ENCODE data around the gene NCAM1.
"Not testable (repeated sequence)": the region's sequence is repeated elsewhere in the genome, so short reads cannot be mapped to it uniquely, and the experiment has no call there.

Gene NCAM1

DNA sequence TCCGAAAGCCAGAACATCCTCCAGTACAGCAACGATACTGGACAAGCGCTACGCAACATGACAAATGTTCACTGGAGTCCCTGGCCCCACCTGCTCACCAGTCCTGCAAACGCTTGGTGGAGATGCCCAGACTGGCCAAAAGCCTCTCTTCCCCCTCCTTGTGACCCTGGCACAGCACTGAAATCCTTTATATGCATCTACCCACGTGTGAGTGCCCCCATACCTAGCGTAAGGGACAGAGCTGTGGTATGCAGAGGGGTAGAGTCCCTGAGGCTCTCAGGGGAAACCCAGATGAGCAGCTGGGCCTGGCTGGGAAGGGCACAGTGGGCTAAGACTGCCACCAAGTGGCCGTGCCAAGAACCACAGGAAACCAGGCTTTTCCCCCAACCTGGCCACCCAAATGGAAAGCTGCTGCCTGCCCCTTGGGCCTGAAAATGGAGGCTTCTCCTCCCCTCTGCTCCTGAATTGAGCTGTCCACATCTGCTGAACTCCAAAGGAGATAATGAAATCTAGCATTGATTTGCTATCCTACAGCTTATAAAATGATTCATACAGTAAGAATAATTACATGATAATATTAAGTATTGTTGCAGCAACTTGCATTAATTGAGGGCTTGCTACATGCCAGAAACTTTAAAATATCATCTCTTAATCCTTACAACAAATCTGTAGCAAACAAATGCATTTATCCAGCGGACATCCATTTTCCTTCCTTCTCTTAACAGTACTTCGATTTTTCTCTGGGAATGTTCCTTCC, 328.4 kb downstream of the NCAM1 start:
- no peaks in the 10 kb centered on the region for H3K9me3 Mint-ChIP-seq
- H3K27ac Mint-ChIP-seq, result no peak overlapping the region
- no peaks in the 10 kb centered on the region for H3K4me1 Mint-ChIP-seq
- peak; percentile 58 to 78 for DNase-seq (ENCODE audit: low spot score in 2 of 2)
- H3K4me3 Mint-ChIP-seq, result no peak overlapping the region
- H3K36me3 Mint-ChIP-seq, result no peaks in the 10 kb centered on the region
- peak; percentile 92 for ATAC-seq

DNA sequence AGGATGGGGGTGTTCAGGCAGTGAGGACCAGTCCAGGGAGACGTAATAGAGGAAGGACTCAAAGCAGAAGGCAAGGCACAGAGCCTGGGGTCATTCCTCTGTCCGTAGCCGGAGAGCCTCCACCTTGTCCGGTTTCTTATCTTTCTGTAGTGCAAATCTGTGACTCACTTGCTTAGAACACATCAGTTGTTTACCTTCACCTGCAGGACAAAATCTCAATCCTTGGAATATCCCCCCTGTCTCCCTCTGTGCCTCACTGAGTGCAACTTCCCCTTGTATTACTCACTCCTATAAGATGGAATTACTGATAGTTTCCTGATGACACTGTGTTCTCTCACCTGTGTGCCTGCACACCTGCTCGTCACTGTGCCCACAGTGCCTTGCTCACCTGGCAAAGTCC, 332.7 kb downstream of the NCAM1 start:
- no peak overlapping the region for H3K27ac Mint-ChIP-seq
- no peak overlapping the region for H3K4me3 Mint-ChIP-seq
- H3K36me3 Mint-ChIP-seq, result no peaks in the 10 kb centered on the region
- no peaks in the 10 kb centered on the region for H3K9me3 Mint-ChIP-seq
- no peak for DNase-seq (ENCODE audit: low spot score in 2 of 2)
- H3K4me1 Mint-ChIP-seq, result no peaks in the 10 kb centered on the region
- ATAC-seq, result no peak

DNA sequence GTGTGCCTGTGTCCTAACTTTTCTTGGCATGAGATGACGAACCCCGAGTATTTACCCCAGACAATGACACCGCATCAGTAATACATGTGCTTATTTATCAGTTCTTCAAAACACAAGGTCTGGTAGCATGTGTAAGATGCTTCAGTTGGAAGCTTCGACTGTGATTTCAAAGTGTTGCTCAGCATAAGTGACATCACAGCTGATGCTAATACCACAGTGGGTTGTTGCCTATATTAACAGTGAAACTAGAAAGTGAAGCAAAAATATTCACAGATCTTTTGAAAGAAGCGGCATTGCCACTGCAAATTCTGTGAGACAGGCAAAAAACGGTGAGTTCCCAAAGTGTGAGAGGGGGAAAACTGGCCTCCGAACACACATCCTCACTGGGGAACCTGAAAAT, 334.8 kb downstream of the NCAM1 start:
- no peaks in the 10 kb centered on the region for H3K4me1 Mint-ChIP-seq
- DNase-seq (ENCODE audit: low spot score in 2 of 2) (no peak), ATAC-seq (no peak)
- no peak overlapping the region for H3K27ac Mint-ChIP-seq
- no peaks in the 10 kb centered on the region for H3K9me3 Mint-ChIP-seq
- H3K4me3 Mint-ChIP-seq, result no peak overlapping the region
- H3K36me3 Mint-ChIP-seq, result no peaks in the 10 kb centered on the region

DNA sequence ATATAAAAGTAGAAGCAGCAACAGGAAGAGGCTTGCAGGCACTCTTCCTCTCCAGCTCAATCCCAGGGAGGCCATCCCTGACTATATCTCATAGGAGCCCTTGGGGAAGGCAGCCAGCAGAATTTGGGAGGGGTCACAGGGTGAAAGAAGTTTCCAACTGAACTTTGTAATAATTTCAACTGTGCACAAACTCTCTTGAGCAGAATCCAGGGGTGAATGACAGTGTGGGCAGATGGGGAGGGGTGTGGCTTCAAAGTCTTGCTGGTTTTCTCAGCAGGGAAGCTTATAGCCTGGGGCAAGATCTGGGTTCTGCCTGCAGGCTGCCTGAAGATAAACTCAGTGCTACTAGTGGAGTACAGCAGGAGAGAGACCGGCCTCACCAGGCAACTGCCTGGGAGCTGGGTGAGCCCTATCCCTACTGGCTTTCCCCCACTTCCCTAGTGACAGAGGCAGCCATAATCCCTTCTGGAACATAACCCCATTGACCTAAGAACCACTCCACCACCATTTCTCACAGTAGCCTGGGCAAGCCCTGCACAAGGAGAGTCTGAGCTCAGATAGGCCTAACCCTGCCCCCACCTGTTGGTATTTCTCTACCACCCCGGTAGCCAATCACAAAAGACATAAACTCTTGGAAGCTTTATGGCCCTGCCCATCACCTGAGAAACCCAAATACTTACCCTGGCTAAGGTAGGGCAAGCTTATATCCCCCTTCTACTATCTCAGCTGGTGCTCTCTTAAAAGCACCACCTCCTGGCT, 335.4 kb downstream of the NCAM1 start:
- H3K27ac Mint-ChIP-seq, result no peak overlapping the region
- H3K4me3 Mint-ChIP-seq, result no peak overlapping the region
- DNase-seq (ENCODE audit: low spot score in 2 of 2) (no peak), ATAC-seq (no peak)
- no peaks in the 10 kb centered on the region for H3K9me3 Mint-ChIP-seq
- H3K4me1 Mint-ChIP-seq, result no peaks in the 10 kb centered on the region
- H3K36me3 Mint-ChIP-seq, result no peaks in the 10 kb centered on the region

DNA sequence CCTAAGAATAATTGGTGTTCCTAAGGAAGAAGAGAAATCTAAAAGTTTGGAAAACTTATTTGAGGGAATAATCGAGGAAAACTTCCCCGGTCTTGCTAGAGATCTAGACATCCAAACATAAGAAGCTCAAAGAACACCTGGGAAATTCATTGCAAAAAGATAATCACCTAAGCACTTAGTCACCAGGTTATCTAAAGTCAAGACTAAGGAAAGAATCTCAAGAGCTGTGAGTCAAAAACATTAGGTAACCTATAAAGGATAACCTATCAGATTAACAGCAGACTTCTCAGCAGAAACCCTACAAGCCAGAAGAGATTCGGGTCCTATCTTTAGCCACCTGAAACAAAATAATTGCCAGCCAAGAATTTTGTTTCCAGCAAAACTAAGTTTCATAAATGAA, 337.3 kb downstream of the NCAM1 start:
- H3K27ac Mint-ChIP-seq; ATAC-seq; H3K9me3 Mint-ChIP-seq; H3K4me1 Mint-ChIP-seq; H3K4me3 Mint-ChIP-seq; DNase-seq (ENCODE audit: low spot score in 2 of 2); H3K36me3 Mint-ChIP-seq: not testable (repeated sequence)

DNA sequence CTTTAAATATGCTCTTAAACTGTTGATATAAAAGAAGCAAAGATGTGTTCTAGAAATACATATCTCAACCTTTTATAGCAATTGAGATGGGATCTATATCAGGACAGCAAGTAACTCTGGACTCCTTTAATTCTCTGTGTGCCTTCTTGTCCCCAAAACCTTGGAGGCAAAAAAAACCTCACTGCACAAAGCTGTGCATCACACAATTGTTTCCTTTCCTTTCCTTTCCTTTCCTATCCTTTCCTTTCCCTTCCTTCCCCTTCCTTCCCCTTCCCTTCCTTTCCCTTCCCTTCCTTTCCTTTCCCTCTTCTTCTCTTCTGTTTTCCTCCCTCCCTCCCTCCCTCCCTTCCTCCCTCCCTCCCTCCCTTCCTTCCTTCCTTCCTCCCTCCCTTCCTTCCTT, 343.7 kb downstream of the NCAM1 start:
- Mint-ChIP-seq H3K4me3 (no peak overlapping the region), H3K4me1 (no peaks in the 10 kb centered on the region), H3K36me3 (no peaks in the 10 kb centered on the region), H3K9me3 (no peaks in the 10 kb centered on the region), H3K27ac (no peak overlapping the region)
- DNase-seq (ENCODE audit: low spot score in 2 of 2) (no peak), ATAC-seq (no peak)

- Mint-ChIP-seq H3K27ac (peak overlapping the region; percentile 41), H3K4me1 (no peaks in the 10 kb centered on the region), H3K36me3 (no peaks in the 10 kb centered on the region), H3K9me3 (no peaks in the 10 kb centered on the region), H3K4me3 (no peak overlapping the region)
- DNase-seq (ENCODE audit: low spot score in 2 of 2), result peak; percentile 58 to 78
- ATAC-seq, result peak; percentile 94
These were observed 344.5 kb downstream of the NCAM1 start for GRCh38 chr11:113305440-113306336.

DNA sequence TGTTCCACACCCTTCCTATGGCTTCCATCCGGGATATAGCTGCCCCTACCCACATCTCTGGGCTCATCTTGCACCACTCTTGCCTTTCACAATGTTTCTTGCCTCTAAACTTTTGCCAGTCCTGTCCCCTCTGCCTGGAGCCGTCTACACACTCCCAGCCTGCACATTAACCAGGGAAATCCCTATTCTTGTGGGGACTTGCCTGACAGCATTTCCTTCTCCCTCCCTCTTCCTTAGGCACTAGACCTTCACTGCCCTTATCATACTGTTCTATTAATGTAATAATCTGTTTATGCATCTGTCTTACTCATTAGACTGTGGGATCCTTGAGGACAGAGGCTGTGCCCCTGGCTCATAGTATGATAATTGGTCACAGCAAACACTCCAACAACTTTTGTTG, 347.4 kb downstream of the NCAM1 start:
- no peak overlapping the region for H3K27ac Mint-ChIP-seq
- peaks cover 3% of the 10 kb centered on the region for H3K4me1 Mint-ChIP-seq
- H3K9me3 Mint-ChIP-seq, result no peaks in the 10 kb centered on the region
- no peaks in the 10 kb centered on the region for H3K36me3 Mint-ChIP-seq
- ATAC-seq (no peak), DNase-seq (ENCODE audit: low spot score in 2 of 2) (no peak)
- no peak overlapping the region for H3K4me3 Mint-ChIP-seq

DNA sequence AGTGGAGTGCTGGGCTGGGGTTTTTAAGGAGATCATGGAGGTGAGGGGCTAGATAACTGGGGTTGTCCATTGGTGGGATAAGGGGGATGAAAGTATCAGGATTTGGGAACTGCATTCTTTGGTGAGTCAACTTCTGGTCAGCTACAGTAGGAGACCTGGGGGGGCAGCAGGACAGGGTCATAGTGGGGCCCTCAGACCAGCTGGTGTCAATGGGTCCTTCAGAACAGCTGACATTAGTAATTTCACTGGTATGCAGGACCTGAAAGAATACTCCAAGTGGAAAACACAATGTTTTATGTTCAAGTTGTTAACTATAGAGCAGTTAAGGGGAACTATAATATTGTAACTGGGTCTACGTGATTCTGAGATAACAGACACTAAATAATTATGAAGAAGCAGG, 350.3 kb downstream of the NCAM1 start:
- peaks cover 8% of the 10 kb centered on the region for H3K4me1 Mint-ChIP-seq
- H3K36me3 Mint-ChIP-seq, result no peaks in the 10 kb centered on the region
- DNase-seq (ENCODE audit: low spot score in 2 of 2) (no peak), ATAC-seq (no peak)
- no peak overlapping the region for H3K4me3 Mint-ChIP-seq
- peak overlapping the region; percentile 26 for H3K27ac Mint-ChIP-seq
- no peaks in the 10 kb centered on the region for H3K9me3 Mint-ChIP-seq

- peak overlapping the region; percentile 69 for H3K4me3 Mint-ChIP-seq
- no peak for ATAC-seq
- peak overlapping the region; percentile 73 for H3K27ac Mint-ChIP-seq
- H3K4me1 Mint-ChIP-seq, result peaks cover 13% of the 10 kb centered on the region
- H3K9me3 Mint-ChIP-seq, result no peaks in the 10 kb centered on the region
- peaks cover 5% of the 10 kb centered on the region for H3K36me3 Mint-ChIP-seq
- no peak for DNase-seq (ENCODE audit: low spot score in 2 of 2)
These were observed 352.4 kb downstream of the NCAM1 start for GRCh38 chr11:113313601-113314000.

DNA sequence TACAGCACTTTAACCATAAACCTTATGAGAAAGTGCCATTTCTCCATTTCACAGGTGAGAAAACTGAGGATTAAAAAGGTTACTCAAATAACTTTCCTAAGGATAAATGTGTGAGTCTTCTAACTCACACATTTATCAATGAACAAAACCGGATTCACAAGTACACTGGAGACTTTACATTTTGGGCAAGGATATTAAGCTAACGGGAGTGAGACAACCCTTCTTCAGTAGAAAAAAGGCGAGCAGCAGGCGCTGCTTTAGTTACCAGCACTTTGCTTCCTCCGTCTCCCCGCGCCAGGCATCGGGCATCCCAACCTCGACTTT, 352.8 kb downstream of the NCAM1 start:
- no peak for DNase-seq (ENCODE audit: low spot score in 2 of 2)
- H3K36me3 Mint-ChIP-seq, result peaks cover 8% of the 10 kb centered on the region
- no peak for ATAC-seq
- H3K27ac Mint-ChIP-seq, result peak overlapping the region; percentile 73
- H3K9me3 Mint-ChIP-seq, result no peaks in the 10 kb centered on the region
- peak overlapping the region; percentile 69 for H3K4me3 Mint-ChIP-seq
- peaks cover 13% of the 10 kb centered on the region for H3K4me1 Mint-ChIP-seq

GRCh38 chr11:113314389-113315301, 353.4 kb downstream of the NCAM1 start, which contains the start of gene TTC12:
TSS of gene TTC12 (plus strand) at chr11:113314583. CDS start at chr11:113316258, 1,675 bp downstream.
- peak; percentile 98 for ATAC-seq
- Mint-ChIP-seq H3K27ac (peak within 1 kb of the TSS; percentile 73), H3K36me3 (peaks cover 14% of the 10 kb centered on the region), H3K4me1 (peaks cover 13% of the 10 kb centered on the region), H3K9me3 (no peaks in the 10 kb centered on the region), H3K4me3 (peak within 1 kb of the TSS; percentile 69)
- peak; percentile 86 to 94 for DNase-seq (ENCODE audit: low spot score in 2 of 2)

- peaks cover 14% of the 10 kb centered on the region for H3K36me3 Mint-ChIP-seq
- H3K4me1 Mint-ChIP-seq, result peaks cover 13% of the 10 kb centered on the region
- no peaks in the 10 kb centered on the region for H3K9me3 Mint-ChIP-seq
- H3K27ac Mint-ChIP-seq, result peak overlapping the region; percentile 73
- ATAC-seq (no peak), DNase-seq (ENCODE audit: low spot score in 2 of 2) (no peak)
- H3K4me3 Mint-ChIP-seq, result peak overlapping the region; percentile 69
These were observed 354.6 kb downstream of the NCAM1 start for GRCh38 chr11:113315811-113316210.

DNA sequence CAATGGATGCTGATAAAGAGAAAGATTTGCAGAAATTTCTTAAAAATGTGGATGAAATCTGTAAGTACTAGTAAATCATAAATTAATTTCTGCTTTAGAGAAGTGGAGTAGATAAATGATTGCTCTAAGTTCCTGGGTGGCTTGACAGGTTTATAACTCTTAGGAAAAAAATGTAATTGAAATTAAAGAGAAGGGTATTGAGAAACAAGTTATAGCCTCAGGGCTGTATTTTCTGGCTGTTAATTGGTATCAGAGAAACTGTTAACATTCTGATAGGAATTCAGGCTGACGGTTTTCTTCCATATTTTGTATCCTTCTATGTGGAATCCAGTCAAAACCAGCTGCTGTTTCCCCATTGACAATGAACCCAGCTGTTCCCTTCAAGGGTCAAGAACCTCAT, 355.0 kb downstream of the NCAM1 start:
- DNase-seq (ENCODE audit: low spot score in 2 of 2) (no peak), ATAC-seq (no peak)
- no peak overlapping the region for H3K27ac Mint-ChIP-seq
- H3K36me3 Mint-ChIP-seq, result peaks cover 14% of the 10 kb centered on the region
- peak overlapping the region; percentile 69 for H3K4me3 Mint-ChIP-seq
- no peaks in the 10 kb centered on the region for H3K9me3 Mint-ChIP-seq
- peaks cover 13% of the 10 kb centered on the region for H3K4me1 Mint-ChIP-seq
